HG03432 (cell line): Measurements from ENCODE around the gene CHCHD6.

Source experiments
- ATAC-seq: cut with Tn5 transposase; IDR thresholded peaks from one replicate; pipeline ENCODE4 v1.9.1; 2021; ENCODE audit warnings: mild to moderate bottlenecking, moderate library complexity; ENCODE audit not compliant: unreplicated experiment

Gene CHCHD6

DNA sequence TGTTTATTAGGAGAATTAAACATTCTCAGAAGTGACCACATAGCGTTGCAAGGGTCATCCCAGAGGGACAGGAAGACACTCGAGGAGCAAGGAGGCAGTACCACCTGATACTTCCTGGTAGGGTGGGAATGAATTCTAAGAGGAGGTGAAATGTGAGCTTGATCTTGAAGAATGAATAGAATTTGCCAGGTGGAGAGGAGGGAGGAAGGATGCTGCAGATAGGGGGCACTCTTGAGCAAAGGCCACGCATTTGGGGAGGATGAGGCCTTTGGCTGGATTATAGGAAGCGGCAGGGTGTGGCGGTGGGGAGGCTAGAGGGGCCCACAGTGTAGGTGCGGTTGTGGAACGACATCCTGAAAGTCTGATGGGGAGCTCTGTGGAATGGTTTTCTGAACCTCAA lies 33.5 kb downstream of the CHCHD6 start:
- no peak for ATAC-seq

DNA sequence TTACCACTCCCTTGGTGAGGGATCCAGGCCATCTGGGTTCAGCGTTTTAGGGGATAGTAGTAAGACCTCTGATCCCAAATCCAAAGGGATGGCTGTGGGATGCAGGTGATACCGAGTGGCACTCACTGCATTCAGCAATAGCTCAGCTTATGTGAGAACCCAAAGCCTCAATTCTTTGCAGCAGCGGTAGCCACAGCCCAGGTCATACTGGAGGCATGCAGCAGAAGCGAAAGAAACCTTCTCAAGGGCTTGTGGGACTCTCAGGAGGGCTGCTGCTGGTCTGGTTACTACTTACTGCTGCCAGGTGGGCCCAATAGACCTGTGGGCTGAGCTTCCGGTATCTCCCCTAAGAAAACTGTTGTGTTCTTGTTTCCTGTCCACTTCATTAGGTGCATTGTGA lies 38.0 kb downstream of the CHCHD6 start:
- ATAC-seq: no peak

DNA sequence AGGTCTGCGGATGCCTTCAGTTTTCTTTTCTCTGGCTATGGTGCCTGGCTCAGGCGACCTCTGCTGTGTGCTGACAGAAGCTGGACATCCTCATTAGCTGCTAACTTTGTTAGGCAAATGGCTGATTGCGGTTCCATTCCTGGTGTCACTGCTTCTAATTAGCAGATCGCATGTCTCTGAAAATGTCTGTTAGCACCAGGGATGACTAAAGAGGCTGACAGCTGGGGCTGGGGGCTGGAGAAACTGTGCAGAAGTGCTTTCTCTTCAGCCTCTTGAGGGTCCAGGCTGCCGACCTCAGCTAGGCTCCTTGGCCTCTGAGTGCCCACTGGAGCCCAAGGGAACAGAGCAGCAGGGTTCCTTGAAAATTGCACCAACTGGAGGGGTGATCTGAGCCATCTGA lies 39.3 kb downstream of the CHCHD6 start:
- no peak for ATAC-seq

DNA sequence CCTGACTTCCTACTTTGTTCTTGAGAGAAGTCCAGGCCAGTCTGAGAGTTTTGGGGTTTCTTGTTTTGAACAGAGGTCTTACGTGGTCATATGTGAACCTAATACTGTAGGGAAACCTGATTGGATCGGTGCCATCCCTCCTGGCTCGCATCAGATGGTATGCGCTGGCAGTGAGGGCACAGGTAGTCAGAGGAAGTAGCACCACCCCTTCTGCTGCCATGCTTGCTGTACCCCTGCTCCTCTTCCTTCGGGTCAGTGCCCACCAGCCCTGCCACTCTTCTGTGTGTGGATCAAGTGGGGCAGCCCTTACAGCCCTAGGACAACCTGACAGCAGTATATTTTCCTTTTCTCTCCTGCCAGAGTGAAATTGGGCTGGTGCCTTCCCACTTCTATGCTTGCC lies 39.7 kb downstream of the CHCHD6 start:
- ATAC-seq: no peak

DNA sequence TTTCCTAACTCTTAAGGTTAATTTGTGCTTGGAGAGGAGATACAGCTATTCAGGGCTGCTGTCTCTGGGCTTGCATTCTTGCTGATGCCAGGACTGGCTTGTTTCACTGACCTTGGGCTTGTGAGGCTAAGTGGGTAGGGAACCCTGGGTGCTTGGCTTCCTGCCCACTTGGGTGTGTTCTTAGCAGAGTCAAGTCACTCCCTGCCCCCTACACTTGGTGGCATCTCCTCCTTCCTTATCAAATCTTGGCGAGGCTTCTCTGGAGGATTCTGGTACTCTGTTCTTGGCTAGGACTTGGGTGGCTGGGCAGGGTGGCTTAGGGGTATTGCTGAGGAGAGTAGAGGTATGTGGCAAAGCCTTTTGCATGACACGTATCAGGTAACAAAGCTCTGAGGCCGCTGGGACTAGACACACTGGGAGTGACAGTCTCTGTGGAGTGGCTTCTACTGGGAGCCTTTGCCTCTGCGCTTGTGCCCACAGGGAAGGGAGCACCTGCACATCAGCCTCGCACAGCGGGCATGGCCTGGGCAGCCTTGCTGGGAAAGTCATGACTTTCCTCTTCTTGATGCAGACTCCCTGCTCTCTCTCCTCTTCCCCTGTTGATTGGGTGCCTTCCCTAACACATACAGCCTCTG lies 41.8 kb downstream of the CHCHD6 start:
- no peak for ATAC-seq

DNA sequence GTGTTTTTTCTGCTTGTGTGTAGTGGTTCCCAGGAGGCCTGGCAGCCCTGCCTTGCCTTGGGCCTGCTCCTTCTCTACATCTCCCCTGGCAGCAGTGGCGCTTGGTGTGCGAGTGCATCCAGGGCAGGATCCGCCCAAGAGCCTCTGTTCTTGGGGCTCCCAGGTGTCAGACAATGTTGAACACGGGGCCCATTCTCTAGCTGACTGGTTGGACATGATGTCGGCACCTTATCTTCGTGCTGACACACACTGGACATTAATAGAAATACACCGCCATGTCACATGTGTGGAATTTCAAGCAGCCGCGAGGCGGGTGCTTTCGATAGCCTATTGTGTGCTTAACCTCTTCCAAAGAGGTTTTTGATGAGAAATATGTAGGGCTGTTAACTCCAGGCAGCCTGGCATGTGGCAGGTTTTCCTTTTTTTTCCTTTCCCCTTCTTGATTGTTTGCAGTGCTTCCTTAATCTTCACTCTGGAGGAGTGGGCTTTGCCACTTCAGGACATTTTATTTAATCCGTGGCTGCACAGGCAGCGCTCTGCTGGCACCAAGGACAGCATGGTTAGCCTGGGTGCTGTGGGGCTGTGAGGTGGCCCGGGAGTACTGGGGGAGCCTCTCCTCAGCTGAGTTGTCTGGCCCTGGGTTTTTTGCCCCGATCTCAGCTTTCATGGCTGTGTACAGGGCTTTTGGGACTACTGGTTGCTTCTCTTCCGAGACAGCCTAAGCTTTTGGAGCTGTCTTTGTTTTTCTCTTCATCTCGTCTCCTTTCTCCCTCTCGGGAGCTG lies 42.5 kb downstream of the CHCHD6 start:
- no peak for ATAC-seq

- no peak for ATAC-seq
Observed at GRCh38 chr3:126747768-126748167, 43.7 kb downstream of the CHCHD6 start.

DNA sequence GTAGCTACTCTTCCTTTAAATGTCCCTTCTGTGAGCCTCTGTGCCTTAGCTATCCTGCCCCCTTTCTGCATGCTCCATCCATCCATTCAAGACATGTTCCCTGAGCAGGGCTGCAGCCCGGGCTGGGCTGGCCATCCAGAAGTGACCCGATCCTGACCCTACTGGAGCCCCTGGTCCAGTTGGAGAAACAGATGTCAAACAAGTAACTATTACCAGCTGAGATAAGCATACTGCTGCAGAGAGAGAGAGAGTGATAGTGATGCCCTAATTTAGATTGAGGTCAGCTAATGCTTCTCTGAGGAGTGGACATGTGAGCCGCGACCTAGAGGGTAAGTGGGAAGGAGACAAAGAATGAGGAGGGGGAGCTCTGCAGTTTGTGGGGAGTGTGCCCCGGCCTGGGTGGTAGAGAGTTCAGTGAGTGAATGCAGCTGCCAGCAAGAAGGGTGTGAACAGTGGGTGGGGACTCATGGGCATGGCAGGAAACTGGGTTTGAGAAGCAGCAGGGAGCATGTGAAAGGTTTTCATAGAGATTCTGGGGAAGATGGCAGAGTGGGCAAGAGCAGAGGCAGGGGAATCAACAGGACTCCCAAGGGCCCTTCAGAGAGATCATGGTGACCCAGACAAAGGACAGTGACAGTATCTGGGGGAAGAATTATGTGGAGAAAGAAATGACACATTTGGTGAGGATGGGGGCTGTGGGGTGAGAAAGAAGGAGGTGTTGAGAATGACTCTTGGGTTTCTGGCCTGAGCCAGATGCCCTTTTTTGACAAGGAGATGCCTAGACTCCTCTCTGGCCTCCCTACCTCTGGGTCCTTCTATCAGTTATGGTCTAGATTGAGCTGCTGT lies 44.9 kb downstream of the CHCHD6 start:
- ATAC-seq: no peak

GRCh38 chr3:126749547-126749875 lies 45.5 kb downstream of the CHCHD6 start:
- no peak for ATAC-seq

DNA sequence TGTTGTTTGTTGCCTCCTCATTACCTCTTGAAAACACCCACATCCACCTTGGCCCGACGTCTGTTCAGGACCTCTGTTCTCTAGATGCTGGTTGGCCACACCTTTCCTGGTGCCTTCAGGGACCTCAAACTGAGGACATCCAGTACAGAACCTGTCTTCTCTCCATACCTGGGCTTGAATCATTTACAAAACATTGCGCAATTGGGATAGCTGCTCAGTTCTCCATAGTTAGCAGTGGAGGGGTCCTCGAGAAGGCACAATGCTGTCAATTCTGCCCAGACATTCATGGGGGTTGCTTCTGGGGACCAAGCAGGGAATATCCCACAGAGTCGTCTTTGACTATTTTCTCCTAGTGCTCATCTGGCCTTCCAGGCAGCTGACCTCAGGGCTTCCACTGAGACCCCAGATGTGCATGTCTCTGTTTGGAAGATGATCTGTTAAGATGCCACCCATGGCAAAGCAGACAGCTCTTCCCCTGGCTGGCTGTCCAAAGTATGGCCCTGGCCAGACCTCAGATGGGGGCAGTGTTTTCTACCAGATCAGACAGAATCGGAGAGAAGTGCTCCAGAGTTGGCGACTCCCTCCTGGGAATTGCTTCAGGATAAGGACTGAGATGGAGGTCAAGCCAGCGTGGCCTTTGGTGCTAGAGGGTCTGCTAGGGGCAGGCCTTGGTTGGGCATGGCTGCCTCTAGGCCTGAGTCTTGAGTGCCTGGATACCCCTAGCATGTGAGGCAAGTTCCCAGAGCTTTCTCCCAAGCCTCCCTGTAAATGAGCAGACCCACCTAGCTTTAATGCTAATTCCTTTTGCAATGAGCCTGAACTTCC lies 46.1 kb downstream of the CHCHD6 start:
- no peak for ATAC-seq

- no peak for ATAC-seq
Observed at GRCh38 chr3:126750756-126751121, 46.7 kb downstream of the CHCHD6 start.

DNA sequence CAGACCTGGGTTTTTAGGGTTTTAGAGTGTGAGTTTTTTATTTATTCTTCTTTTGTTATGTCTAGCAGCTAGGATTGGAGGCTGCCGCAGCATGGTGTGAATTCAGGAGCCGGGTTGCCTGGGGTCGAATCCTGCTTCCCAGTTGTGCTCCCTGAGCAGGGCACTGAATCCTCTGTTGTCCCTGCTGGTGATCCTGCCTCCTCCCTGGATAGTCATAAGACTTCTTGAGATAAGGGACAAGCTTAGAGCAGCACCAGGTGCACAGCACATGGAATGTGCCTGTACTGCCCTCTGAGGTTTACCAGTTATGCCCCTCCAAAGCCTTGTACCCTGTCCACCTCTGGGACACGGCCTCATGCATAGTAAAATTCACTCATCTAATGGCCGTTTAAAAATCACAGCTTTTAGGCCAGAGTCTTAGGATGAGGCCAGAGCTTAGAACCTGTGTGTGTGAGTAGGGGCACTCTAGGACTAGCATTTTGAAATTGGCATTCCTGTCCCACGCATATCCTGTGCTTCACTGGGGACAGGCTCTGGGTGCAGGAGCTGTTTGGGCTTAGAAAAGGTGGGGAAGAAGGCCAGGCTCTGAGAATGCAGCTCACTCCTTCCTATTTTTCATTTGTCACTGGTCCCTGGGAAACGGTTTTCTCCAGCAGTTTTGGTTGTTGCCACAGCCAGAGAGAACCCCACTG lies 47.7 kb downstream of the CHCHD6 start:
- ATAC-seq: no peak

DNA sequence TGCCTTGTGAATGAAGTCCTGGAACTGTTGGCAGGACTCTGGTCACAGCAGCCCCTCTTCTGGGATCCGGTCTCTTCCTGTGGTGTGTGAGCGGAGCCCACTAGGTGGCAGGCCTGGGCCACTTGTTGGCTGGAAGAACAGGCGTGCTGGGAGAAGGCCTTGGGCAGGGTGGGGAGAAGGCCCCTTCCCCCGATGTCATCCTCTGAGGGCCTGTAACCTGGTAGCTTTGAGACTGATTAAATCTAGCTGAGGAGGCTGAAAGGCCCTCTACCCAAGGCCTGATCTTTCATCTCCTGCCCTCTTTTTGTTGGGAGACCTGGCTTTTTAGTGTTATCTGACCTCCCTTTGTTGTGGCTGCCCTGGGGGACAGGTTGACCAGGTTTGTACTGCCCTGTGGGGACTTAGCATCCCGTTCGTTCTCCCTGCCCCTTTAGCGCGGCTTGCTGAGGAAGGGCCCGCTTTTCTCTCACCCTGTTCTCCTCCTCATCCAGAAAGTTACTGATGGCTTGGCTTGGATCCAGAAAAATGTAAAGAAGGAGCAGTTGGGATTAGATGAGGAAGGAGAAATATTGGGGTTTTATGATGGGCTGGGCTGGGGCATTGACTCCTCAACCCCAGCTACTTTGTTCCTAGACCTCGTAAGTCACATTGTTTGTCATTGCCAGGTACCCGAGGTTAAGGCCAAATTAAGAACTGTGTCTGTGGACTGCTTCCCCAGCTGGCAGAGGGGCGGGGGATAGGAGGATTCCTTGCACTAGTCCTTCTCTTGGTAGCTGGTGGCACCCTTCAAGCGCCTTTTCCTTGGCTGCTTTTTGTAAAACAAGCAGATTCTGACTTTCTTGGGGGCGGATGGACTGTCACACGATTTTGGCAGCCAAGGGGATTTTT lies 48.5 kb downstream of the CHCHD6 start:
- no peak for ATAC-seq

- no peak for ATAC-seq
Observed at GRCh38 chr3:126753191-126754160, 49.4 kb downstream of the CHCHD6 start.

DNA sequence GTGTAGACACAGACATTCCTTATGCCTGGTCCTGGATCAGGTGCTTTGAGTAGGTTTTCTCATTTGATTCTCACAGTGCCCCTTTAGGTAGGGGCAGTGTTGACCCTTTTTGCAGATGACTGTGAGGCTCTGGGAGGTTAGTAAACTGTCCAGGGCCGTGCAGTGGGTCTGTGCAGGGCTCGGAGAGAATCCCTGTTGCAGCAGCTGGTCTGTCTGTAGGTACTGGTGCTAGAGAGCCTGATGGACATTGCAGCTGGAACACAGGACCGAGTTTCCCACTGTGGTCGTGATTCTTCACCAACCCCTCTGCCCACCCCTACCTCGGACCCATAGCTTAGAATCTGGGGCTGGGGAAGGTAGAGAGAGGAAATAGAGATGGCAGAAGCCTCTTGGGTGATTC lies 51.8 kb downstream of the CHCHD6 start:
- no peak for ATAC-seq

GRCh38 chr3:126758026-126758425 lies 54.0 kb downstream of the CHCHD6 start:
- no peak for ATAC-seq

DNA sequence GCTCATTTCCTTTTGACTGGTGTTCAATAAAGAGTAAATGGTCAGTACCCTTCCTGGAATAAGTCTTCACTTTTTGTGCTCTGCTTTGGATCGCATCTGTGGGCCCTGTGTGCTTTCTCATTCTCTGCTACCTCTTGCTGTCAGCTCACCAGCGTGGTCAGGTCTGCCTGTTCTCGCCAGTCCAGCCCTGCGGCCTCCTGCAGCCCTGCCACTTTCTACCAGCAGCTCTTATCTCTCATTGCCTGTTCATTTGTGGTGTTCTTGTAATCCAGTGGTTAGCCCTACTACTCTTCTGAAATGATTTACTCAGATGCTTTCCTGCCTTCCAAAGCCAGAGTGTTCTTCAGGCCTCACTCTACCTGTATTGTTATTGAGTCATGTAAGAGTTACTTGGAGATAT lies 54.8 kb downstream of the CHCHD6 start:
- no peak for ATAC-seq

DNA sequence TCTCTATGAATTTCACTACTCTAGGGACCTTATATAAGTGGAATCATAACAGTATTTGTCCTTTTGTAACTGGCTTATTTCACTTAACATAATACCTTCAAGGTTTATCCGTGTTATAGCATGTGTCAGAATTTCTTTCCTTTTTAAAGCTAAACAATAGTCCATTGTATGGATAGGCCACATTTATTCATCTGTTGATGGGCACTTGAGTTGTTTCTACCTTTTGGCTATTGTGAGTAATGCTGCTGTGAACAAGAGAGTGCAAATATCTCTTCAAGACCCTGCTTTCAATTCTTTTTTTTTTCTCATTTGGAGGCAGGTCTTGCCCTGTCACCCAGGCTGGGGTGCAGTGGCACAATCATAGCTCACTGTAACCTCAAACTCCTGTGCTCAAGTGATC lies 56.5 kb downstream of the CHCHD6 start:
- ATAC-seq: no peak
